ENCODE results near the gene RC3H2.

- TF ChIP-seq CTCF (IDR thresholded peaks at IDR 0.05; ENCODE audit: poor library complexity), result no peak
- TF ChIP-seq EZH2 (IDR thresholded peaks at IDR 0.05; ENCODE audit: borderline replicate concordance), result no peak
- TF ChIP-seq EZH2phosphoT487 (IDR thresholded peaks at IDR 0.05; ENCODE audit: low read depth, severe bottlenecking, unreplicated experiment), result no peak
Observed at GRCh38 chr9:122879443-122879842, 25.7 kb downstream of the RC3H2 start.

All from hepatocyte (in vitro differentiated cells).